Erythroblast (primary cell): ENCODE data around the gene ITGA11.

ENCODE experiments used
- GATA1 ChIP-seq: IDR thresholded peaks from 2 replicates; pipeline ENCODE4 v1.6.1; 2011; ENCODE audit warnings: low read depth, mild to moderate bottlenecking, control low read depth, low read length, moderate library complexity
- POLR2A ChIP-seq: IDR thresholded peaks from 2 replicates; pipeline ENCODE4 v1.6.1; 2011; ENCODE audit warnings: mild to moderate bottlenecking, low read length

GRCh38 chr15:68391121-68391520 lies 40.8 kb downstream of the ITGA11 start:
- TF ChIP-seq POLR2A (no peak), GATA1 (no peak)
